Astrocyte of the spinal cord (primary cell): ENCODE data around the gene SH3D21.
A peak's percentile ranks its signal among the peaks of the same experiment; 100 is the strongest.

ENCODE experiments used
- DNase-seq: peaks from one replicate; pipeline ENCODE4 v3.0.0; 2011; ENCODE audit warnings: low read depth, low spot score
- H3K4me3 ChIP-seq: 2 replicates; pipeline ENCODE4 v1.5.1; 2011; ENCODE audit warnings: low read depth, mild to moderate bottlenecking, low read length, moderate library complexity
- in situ Hi-C: cut with HindIII; loops from 2 replicates; pipeline ENCODE4 v1.10.0; 2017; ENCODE audit warnings: low sequenced_read_pairs
- TF ChIP-seq, protein P1 (sequence below): IDR thresholded peaks from 2 replicates; pipeline ENCODE4 v1.5.1; 2012; ENCODE audit warnings: low read depth, mild to moderate bottlenecking, low read length, inconsistent platforms

Gene SH3D21

DNA sequence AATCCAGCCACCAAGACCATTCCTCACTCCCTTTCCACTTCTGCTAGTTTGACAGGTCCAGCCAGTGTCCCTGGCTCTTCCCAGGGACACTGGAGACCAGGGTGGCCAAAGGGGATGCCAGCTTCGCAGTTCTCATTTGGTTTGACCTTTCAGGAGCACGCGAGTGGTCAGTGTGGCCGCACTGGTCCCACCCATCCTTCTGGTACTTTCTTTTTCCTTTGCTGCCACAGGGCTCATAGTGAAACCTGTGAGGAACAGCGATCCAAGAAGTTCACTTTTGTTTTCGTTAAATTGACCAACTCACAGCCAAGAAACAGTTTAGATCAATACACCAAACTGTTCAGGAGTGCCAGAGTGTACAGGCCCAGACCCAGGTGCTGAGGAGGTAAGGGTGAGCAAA is 31.7 kb downstream of the SH3D21 start:
- in situ Hi-C loops = no loop called here
- DNase-seq = no peak
- H3K4me3 ChIP-seq = no peak overlapping the region
- TF ChIP-seq, protein P1, sequence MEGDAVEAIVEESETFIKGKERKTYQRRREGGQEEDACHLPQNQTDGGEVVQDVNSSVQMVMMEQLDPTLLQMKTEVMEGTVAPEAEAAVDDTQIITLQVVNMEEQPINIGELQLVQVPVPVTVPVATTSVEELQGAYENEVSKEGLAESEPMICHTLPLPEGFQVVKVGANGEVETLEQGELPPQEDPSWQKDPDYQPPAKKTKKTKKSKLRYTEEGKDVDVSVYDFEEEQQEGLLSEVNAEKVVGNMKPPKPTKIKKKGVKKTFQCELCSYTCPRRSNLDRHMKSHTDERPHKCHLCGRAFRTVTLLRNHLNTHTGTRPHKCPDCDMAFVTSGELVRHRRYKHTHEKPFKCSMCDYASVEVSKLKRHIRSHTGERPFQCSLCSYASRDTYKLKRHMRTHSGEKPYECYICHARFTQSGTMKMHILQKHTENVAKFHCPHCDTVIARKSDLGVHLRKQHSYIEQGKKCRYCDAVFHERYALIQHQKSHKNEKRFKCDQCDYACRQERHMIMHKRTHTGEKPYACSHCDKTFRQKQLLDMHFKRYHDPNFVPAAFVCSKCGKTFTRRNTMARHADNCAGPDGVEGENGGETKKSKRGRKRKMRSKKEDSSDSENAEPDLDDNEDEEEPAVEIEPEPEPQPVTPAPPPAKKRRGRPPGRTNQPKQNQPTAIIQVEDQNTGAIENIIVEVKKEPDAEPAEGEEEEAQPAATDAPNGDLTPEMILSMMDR = no peak

DNA sequence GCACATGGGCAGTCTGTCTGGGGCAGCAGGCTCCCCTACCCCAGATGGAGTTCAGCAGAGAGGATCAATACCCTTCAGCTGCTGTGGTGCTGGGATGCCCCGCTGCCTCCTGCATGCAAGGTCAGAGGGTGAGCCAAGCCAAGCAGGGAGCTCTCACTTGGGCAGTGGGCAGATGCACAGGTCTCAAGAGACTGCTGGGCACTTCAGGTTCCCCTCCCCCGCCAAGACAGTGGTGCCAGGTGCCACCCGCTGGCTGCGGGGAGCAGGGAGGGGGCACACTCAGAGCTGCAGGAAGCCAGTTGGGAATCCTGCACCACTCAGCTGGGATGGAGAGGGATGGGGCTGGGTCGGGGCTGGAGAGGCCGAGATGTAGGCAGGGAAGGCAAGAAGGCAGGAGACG is 33.0 kb downstream of the SH3D21 start:
- in situ Hi-C loops = no loop called here
- H3K4me3 ChIP-seq = no peak overlapping the region
- no peak for DNase-seq
- TF ChIP-seq, protein P1 = no peak

DNA sequence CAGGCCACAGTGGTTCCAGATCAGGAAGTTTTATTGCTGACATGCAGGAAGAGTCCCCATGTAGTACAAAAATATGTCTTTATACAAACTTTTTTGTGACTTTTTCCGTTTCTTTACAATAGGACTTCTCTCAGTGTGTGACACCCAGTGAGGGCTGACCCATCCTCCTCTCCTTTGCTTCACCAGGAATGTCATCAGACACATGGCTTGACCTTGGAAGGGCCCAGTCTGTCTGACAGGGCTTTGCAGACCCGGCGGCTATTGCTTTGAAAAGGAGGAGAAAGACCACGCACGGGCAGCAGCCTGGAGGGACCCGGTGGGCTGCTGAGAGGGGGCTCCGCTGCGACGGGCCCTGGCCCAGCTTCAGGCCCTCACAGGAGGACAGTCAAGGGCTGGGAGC is 33.4 kb downstream of the SH3D21 start:
- no peak for DNase-seq
- in situ Hi-C loops = no loop called here
- no peak overlapping the region for H3K4me3 ChIP-seq
- TF ChIP-seq, protein P1 = no peak

DNA sequence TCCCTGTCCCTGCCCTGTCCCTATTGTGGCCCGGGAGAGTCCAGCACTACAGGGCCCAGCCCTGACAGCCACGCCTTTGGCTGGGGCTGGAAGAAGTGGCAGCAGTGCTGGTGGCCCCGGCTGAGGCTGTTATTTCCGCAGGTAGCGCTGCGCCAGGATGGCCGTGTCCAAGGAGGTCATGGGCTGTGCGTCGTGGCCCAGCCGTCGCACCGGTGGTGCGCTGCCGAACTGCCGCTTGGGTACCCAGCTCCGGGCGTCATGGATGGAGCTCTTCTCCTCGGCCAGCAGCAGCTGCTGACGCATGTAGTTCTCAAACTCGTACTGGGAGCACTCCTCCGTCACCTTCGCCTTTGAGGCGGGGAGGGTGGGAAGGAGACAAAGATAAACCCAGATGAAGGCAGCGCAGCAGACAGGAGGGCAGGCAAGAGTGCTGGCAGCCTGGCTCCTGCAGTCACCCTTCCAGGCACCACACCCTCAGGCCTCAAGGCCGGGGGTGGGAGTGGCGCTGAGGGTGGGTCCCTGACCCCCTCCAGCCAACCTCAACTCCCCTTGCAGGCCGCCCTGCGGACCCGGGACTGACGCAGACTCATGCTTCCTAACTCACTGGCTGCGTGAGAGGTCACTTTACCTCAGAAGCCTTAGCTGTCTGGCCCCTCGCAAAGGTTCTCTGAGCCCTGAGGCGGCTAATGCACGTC is 35.6 kb downstream of the SH3D21 start:
- in situ Hi-C loops = no loop called here
- TF ChIP-seq, protein P1 = no peak
- H3K4me3 ChIP-seq = no peak overlapping the region
- DNase-seq = no peak

DNA sequence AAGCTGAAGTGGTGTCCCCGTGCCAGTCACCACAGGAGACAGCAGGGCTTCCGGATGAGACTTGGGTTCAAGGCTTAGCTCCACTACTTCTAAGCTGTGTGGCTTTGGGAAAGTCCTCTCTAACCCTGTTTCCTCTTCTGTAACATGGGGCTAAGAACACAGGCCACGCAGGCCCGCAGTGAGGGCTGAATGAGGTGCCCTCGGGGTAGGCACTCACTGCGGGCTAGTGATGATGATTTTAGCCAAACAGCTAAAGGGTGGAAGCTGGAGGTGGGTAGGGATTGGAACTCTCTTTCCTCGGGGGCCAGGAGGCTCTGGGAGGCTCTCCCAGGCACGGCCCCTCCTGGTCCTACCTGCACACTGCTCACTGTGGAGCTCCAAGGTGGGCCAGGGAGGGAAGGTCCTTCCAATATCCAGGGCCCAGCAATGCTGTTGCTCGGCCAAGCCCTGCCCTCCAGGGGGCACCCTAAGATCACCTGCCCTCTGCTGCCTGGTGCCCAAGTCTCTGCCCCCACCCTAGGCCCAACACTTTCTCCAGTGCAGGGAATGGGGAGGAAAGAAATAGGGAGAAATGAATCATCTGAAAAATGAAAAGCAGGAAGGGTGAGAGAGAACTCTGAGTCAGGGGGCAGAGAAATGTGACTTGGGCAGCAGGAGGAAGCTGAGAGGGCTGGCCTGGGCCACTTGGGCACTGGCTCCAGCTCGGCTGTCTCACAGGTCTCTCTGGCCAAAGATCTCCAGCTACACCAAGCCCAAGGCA is 36.4 kb downstream of the SH3D21 start:
- no peak overlapping the region for H3K4me3 ChIP-seq
- TF ChIP-seq, protein P1 = peak; percentile 74
- peak; percentile 50 for DNase-seq
- in situ Hi-C loops = no loop called here

DNA sequence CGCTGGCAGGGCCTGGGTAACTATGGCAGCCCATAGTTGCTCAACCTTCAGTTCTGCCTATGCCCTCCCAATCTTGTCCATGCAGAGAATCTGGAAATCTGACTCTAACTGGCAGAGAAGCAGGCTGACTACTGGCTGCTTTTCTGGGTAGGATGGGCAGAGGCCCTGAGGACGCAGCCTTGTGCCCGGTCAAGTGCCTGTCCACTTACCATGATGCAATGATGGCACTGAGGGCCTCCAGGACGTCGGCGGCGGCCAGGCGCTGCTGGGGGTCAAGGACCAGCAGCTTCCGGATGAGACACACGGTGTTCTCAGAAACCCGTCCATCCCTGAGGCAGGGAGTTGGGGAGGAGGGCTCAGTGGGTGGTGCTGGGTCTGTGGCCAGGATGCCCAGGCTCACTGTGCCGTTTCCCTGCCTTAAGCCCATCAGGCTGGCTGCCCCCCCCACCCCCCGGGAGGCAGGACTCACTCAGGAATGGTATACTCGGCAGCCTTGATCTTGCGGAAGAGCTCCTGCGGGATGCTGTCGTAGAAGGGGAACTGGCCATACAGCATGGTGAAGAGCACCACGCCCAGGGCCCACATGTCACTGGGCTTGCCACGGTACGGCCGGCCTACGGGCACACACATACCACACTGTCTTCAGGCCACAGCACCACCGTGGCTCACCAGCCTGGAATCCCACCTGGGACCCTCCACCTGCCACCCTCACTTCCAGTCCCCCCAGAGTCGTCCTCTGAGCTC is 37.7 kb downstream of the SH3D21 start:
- H3K4me3 ChIP-seq = no peak overlapping the region
- TF ChIP-seq, protein P1 = no peak
- in situ Hi-C loops = no loop called here
- DNase-seq = no peak
